AG04450 (cell line): ENCODE data around the gene AFF3. TPM values are rescaled to one million over a fixed set of nuclear protein-coding genes. Genes with fewer than 3 reads are reported as not detected.

ENCODE experiments used
- CTCF ChIA-PET: fragments of 300-600, 350-600 bp; formaldehyde crosslinking; extraction: SDS; loops from one replicate; lab custom pipeline; 2022; ENCODE audit warnings: antibody characterized with exemption, inconsistent platforms; lab: Charles Lee
- POLR2A ChIA-PET: fragments of 350-600 bp; formaldehyde crosslinking; extraction: SDS; loops from one replicate; lab custom pipeline; 2021; ENCODE audit warnings: antibody characterized with exemption, inconsistent platforms; lab: Yijun Ruan, JAX
- DNase-seq: peaks from one replicate; pipeline ENCODE4 v3.0.0-alpha.2; 2011; ENCODE audit warnings: low read depth, low spot score
- H3K27ac ChIP-seq: one replicate; pipeline ENCODE4 v1.5.1; 2012; ENCODE audit warnings: low read depth, low read length, control low read depth
- H3K27me3 ChIP-seq: one replicate; pipeline ENCODE4 v1.6.0; 2012; ENCODE audit warnings: low read length; ENCODE audit not compliant: control insufficient read depth, insufficient read depth
- H3K4me3 ChIP-seq: 2 replicates; pipeline ENCODE4 v1.5.1; 2011; ENCODE audit warnings: mild to moderate bottlenecking, low read depth, low read length, control low read depth
- H3K9me3 ChIP-seq: 2 replicates; pipeline ENCODE4 v1.5.1; 2012; ENCODE audit warnings: low read length; ENCODE audit not compliant: control insufficient read depth, insufficient read depth
- polyA plus RNA-seq: library from polyadenylated mRNA; depleted of rRNA; stranded (reverse); fragments of >200 nt; gene quantifications from 2 replicates; pipeline ENCODE4 v1.2.3, GENCODE V29; 2011
- TF ChIP-seq, protein P1 (sequence below): IDR thresholded peaks from 2 replicates; pipeline ENCODE4 v1.5.1; 2011; ENCODE audit warnings: low read depth, low read length, control low read depth, inconsistent platforms

The AFF3 gene
- polyA plus RNA-seq, 1 experiment = 17.9 TPM

DNA sequence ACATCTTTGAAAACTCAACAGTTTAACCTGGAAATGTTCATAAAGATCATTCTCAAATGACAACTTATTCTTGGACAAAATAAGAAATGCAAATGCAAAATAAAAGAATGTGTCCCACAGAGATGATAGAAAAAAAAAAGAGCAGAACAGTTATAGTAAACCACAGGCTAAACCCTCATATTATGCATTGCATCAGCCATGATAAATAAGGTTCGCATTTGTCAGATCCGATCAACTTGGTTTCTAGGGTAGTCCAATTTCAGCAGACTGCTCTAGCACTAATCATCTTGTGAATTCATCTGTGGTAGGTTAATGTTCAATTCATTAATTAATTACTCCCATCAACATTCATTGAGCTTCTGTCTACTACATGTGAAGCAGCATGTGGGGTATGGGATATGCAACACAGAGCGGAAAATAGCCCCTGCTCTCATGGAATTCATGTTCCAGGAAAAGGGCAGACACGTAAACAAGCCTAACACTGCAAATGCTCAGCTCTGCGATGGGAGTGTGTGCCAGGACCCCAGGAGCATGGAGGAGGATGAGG lies 336.4 kb downstream of the AFF3 start:
- ChIA-PET CTCF (no interaction called here), POLR2A (no interaction called here)
- Histone ChIP-seq H3K27me3 (no peaks in the 10 kb centered on the region), H3K4me3 (no peak overlapping the region), H3K9me3 (no peaks in the 10 kb centered on the region), H3K27ac (no peak overlapping the region)
- no peak for DNase-seq
- TF ChIP-seq, protein P1, sequence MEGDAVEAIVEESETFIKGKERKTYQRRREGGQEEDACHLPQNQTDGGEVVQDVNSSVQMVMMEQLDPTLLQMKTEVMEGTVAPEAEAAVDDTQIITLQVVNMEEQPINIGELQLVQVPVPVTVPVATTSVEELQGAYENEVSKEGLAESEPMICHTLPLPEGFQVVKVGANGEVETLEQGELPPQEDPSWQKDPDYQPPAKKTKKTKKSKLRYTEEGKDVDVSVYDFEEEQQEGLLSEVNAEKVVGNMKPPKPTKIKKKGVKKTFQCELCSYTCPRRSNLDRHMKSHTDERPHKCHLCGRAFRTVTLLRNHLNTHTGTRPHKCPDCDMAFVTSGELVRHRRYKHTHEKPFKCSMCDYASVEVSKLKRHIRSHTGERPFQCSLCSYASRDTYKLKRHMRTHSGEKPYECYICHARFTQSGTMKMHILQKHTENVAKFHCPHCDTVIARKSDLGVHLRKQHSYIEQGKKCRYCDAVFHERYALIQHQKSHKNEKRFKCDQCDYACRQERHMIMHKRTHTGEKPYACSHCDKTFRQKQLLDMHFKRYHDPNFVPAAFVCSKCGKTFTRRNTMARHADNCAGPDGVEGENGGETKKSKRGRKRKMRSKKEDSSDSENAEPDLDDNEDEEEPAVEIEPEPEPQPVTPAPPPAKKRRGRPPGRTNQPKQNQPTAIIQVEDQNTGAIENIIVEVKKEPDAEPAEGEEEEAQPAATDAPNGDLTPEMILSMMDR = no peak

DNA sequence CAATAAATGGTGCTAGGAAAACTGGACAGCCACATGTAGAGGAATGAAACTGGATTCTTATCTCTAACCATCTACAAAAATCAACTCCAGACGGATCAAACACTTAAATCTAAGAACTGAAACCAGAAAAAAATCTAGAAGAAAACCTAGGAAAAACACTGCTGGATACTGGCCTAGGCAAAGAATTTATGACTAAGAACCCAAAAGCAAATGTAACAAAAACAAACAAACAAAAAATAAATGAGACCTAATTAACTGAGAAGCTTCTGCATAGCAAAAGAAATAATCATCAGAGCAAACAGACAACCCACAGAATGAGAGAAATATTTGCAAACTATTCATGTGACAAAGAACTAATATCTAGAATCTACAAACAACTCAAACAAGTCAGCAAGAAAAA lies 338.5 kb downstream of the AFF3 start:
- CTCF ChIA-PET = no interaction called here
- DNase-seq = no peak
- POLR2A ChIA-PET = no interaction called here
- no peak overlapping the region for H3K27ac ChIP-seq
- H3K27me3 ChIP-seq = no peaks in the 10 kb centered on the region
- H3K9me3 ChIP-seq = no peaks in the 10 kb centered on the region
- H3K4me3 ChIP-seq = no peak overlapping the region
- TF ChIP-seq, protein P1 = no peak

DNA sequence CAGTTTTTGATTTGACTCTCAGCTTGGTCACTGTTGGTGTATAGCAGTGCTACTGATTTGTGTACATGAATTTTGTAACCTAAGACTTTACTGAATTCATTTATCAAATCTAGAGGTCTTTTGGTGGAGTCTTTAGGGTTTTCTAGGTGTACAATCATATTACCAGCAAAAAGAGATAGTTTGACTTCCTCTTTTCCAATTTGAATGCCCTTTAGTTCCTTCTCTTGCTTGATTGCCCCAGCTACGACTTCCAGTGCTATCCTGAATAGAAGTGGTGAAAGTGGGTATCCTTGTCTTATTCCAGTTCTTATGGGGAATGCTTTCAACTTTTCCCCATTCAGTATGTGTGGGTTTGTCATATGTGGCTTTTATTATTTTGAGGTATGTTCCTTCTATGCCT lies 339.7 kb downstream of the AFF3 start:
- CTCF ChIA-PET = interaction anchor here (0.6 kb wide), 1 partner anchor 26 kb away, joined by 4 read pairs; no protein-coding TSS in a partner anchor
- Histone ChIP-seq H3K4me3 (no peak overlapping the region), H3K27ac (no peak overlapping the region), H3K9me3 (no peaks in the 10 kb centered on the region), H3K27me3 (no peaks in the 10 kb centered on the region)
- TF ChIP-seq, protein P1 = no peak
- POLR2A ChIA-PET = no interaction called here
- DNase-seq = no peak

DNA sequence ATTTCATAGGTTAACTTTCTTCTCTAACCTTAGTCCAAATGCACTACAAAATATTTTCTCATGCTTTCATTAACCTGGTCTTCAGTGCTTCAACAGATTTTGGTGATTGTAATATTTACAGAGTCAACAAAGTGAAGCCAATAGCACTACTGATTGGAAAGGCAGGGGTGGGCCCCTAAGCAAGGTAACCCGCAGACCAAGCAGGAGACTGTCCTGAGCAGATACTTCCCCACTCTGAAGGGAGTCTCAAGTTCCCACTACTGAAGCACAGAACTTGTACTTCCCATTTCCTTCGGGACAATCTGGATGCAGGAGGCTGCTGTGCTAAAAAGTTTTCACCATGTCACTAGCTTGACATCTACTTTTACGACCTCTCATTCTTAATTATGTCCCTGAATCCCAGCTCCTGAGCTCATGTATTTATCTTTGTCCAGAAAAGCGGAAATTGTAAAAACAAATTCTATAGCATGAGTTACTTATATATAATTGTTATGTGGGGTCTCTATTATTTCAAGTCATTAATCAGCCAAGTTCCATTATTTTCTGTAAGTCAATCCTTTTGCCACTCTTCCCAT lies 341.0 kb downstream of the AFF3 start:
- TF ChIP-seq, protein P1 = no peak
- Histone ChIP-seq H3K4me3 (no peak overlapping the region), H3K9me3 (peaks cover 2% of the 10 kb centered on the region; the same call in 1 of the 2 replicates), H3K27ac (no peak overlapping the region), H3K27me3 (no peaks in the 10 kb centered on the region)
- CTCF ChIA-PET = interaction anchor here (1.1 kb wide), 1 partner anchor 242 kb away, joined by 3 read pairs; no protein-coding TSS in a partner anchor
- POLR2A ChIA-PET = no interaction called here
- DNase-seq = no peak

DNA sequence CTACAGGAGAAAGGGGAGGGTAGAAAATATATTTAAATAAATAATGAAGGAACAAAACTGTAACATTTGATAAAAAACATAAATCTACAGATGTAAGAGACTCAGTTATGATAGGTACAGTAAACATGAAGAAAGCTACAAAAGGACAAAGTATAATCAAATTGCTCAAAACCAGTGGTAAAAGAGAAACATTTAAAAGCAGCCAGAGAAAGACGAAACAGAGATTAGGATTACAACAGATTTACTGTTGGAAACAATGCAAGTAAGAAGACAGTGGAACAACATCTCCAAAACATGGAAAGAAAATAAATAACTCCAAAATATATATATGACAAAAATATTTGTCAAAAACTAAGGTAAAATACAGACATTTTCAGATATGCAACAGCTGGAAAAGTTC lies 344.9 kb downstream of the AFF3 start:
- TF ChIP-seq, protein P1 = no peak
- no peak for DNase-seq
- peaks cover 4% of the 10 kb centered on the region; the same call in 1 of the 2 replicates for H3K9me3 ChIP-seq
- H3K27me3 ChIP-seq = no peaks in the 10 kb centered on the region
- CTCF ChIA-PET = no interaction called here
- POLR2A ChIA-PET = no interaction called here
- H3K4me3 ChIP-seq = no peak overlapping the region
- no peak overlapping the region for H3K27ac ChIP-seq
